Measurements from ENCODE around the gene CAV1. TPM values are rescaled to one million over a fixed set of nuclear protein-coding genes. Genes with fewer than 3 reads are reported as not detected.
A peak's percentile ranks its signal among the peaks of the same experiment; 100 is the strongest.

The CAV1 gene
- total RNA-seq, 4 donors from 2014 or later, result 52.2 to 73.8 (median 62.2) TPM

DNA sequence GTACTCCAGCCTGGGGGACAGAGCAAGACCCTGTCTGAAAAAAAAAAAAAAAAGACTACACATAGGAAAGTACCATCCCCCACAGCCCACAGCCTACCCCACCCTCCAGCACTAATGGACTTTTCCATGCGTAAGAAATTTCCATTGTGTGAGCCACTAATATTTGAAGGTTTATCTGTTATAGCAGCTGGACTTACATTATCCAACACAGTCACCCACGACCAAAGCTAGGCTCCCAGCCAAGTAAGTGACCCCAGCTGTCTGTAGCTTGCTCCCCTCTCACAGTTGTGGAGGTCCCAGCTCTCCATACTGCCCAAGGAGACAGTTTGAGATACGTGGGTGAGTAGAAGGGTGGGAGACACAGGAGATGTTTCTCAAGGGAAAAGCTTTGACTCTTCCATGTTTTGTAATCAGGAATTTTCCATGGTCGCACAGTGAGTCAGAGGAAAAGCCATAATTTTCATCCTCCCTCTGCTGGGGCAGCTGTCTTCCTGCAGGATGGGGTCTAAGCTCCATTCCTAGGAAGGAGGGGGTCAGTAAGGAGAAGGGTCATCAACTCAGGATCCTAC, 57.4 kb downstream of the CAV1 start:
- no peak for DNase-seq
- no peaks in the 10 kb centered on the region for H3K9me3 ChIP-seq
- no peak overlapping the region for H3K4me3 ChIP-seq
- peaks cover 0 to 4% (median 0%) of the 10 kb centered on the region in 4 donors for H3K4me1 ChIP-seq
- WGBS, 2 donors (ENCODE audit: low coverage in 1 of 2), result 84 to 88% methylated on average over 3 to 4 of the region's 4 CpGs
- in situ Hi-C loops (cut with MboI; ENCODE audit: low pct_ligation_motif_present in 1 of 4, low pct_unique_long_range_greater_than_20kb in 1 of 4, low sequenced_read_pairs in 3 of 4), result loop anchor here in 1 of 4 donors (25.0 kb wide), 1 partner anchor 320 kb away; no protein-coding TSS in a partner anchor
- peak overlapping the region in 2 of 4 donors; percentile 4 to 54 for H3K27ac ChIP-seq
- intact Hi-C loops (cut with DNase I; ENCODE audit: low total_unique reads), result loop anchor here (10.0 kb wide), 2 partner anchors 57 to 407 kb away; partner anchors contain the start of gene CAV1
- no peaks in the 10 kb centered on the region for H3K27me3 ChIP-seq
- no peaks in the 10 kb centered on the region for H3K36me3 ChIP-seq
- TF ChIP-seq POLR2AphosphoS5 (IDR thresholded peaks at IDR 0.05) (no peak), POLR2A (IDR thresholded peaks at IDR 0.05) (no peak), EP300 (IDR thresholded peaks at IDR 0.05; ENCODE audit: low read depth) (no peak)
- TF ChIP-seq, protein P1, sequence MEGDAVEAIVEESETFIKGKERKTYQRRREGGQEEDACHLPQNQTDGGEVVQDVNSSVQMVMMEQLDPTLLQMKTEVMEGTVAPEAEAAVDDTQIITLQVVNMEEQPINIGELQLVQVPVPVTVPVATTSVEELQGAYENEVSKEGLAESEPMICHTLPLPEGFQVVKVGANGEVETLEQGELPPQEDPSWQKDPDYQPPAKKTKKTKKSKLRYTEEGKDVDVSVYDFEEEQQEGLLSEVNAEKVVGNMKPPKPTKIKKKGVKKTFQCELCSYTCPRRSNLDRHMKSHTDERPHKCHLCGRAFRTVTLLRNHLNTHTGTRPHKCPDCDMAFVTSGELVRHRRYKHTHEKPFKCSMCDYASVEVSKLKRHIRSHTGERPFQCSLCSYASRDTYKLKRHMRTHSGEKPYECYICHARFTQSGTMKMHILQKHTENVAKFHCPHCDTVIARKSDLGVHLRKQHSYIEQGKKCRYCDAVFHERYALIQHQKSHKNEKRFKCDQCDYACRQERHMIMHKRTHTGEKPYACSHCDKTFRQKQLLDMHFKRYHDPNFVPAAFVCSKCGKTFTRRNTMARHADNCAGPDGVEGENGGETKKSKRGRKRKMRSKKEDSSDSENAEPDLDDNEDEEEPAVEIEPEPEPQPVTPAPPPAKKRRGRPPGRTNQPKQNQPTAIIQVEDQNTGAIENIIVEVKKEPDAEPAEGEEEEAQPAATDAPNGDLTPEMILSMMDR (IDR thresholded peaks at IDR 0.05), result no peak

DNA sequence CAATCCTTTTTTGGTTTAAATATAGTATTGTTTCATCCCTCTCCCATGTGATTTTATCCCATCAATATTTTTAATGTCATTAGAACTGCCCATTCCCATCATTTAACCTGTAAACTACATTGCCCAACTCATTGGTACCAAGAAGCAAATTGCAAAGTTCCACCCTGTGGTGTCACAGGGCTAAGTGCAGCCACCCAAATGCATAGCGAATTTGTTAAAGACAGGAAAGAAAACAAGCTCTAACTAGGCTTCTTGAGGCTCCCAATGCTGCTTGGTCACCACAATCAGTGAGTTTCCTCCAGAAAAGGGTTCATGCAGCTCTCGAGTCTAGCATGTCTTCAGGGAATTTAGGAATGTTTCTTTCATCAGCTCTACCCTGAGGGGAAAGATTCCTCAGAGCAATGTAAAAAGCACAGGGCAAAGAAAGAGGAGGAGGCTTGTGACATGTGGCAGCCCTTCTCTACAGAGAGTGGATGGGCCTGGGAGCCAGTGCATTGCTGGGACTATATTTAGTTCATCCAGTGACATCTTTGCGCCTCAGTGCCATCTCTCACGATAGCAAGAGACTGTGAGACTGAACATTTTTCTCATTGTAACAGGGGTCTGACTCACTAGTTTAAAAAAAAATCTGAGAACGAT, 58.1 kb downstream of the CAV1 start:
- H3K36me3 ChIP-seq, result no peaks in the 10 kb centered on the region
- no peaks in the 10 kb centered on the region for H3K27me3 ChIP-seq
- DNase-seq, result no peak
- intact Hi-C loops (cut with DNase I; ENCODE audit: low total_unique reads), result loop anchor here (10.0 kb wide), 2 partner anchors 58 to 408 kb away; partner anchors contain the start of gene CAV1
- H3K9me3 ChIP-seq, result no peaks in the 10 kb centered on the region
- TF ChIP-seq EP300 (IDR thresholded peaks at IDR 0.05; ENCODE audit: low read depth), result no peak
- no peak overlapping the region for H3K4me3 ChIP-seq
- H3K27ac ChIP-seq, result peak overlapping the region; percentile 4 to 54 (median 32)
- WGBS, 2 donors (ENCODE audit: low coverage in 1 of 2), result 47 to 60% methylated on average over 3 to 5 of the region's 5 CpGs
- peaks cover 0 to 4% (median 1%) of the 10 kb centered on the region in 4 donors for H3K4me1 ChIP-seq
- in situ Hi-C loops (cut with MboI; ENCODE audit: low pct_ligation_motif_present in 1 of 4, low pct_unique_long_range_greater_than_20kb in 1 of 4, low sequenced_read_pairs in 3 of 4), result loop anchor here in 1 of 4 donors (25.0 kb wide), 1 partner anchor 321 kb away; no protein-coding TSS in a partner anchor

DNA sequence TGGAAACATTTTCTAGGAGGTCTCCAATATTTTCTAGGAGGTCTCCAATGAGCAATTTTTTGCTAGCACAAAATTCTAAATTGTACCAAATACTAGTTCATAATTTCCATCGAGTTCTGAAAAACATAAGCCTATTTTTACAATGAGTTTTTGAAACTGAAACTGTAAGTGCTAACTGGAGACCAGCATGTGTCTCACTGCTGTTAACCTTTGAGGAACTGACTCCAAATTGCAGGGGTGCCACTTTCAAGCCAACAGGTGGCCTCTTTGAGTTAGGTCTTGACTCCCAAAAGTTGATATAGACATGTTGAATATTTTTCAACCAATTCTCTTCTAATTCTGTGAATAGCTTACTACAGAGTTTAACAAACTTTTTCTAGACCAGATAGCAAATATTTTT, 58.8 kb downstream of the CAV1 start:
- Histone ChIP-seq H3K4me1 (peaks cover 3 to 10% (median 6%) of the 10 kb centered on the region in 4 donors), H3K27ac (peak overlapping the region; percentile 19 to 54 (median 32)), H3K9me3 (no peaks in the 10 kb centered on the region), H3K4me3 (no peak overlapping the region), H3K27me3 (no peaks in the 10 kb centered on the region), H3K36me3 (no peaks in the 10 kb centered on the region)
- no peak for DNase-seq
- 6 to 13% methylated on average over 1 of the region's 1 CpG for WGBS, 2 donors (ENCODE audit: low coverage in 1 of 2)
- TF ChIP-seq, protein P1 (IDR thresholded peaks at IDR 0.05), result no peak
- TF ChIP-seq POLR2A (IDR thresholded peaks at IDR 0.05) (no peak), POLR2AphosphoS5 (IDR thresholded peaks at IDR 0.05) (no peak), EP300 (IDR thresholded peaks at IDR 0.05; ENCODE audit: low read depth) (no peak)
- in situ Hi-C loops (cut with MboI; ENCODE audit: low pct_ligation_motif_present in 1 of 4, low pct_unique_long_range_greater_than_20kb in 1 of 4, low sequenced_read_pairs in 3 of 4), result loop anchor here in 1 of 4 donors (25.0 kb wide), 1 partner anchor 321 kb away; no protein-coding TSS in a partner anchor
- intact Hi-C loops (cut with DNase I; ENCODE audit: low total_unique reads), result loop anchor here (10.0 kb wide), 2 partner anchors 59 to 409 kb away; partner anchors contain the start of gene CAV1

DNA sequence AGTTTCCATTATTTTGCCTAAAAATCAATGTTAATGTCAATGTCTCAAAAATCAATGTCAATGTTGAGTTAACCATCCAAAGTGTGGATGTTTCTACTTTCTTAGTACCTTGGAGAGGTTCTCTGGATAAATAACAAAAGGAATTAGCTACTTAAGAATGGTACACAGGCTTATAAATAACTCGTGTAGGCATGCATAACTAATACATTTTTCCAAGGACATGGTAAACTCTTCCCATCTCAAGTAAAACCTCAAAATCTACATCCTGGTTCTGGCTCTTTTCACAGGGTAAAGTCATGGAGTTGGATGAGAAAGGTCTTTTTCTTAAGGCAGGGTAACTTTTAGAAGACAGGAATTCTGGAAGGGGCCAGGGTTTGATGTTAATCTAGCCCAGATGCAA, 59.9 kb downstream of the CAV1 start:
- Histone ChIP-seq H3K9me3 (no peaks in the 10 kb centered on the region), H3K4me3 (no peak overlapping the region), H3K4me1 (peaks cover 4 to 16% (median 8%) of the 10 kb centered on the region in 4 donors), H3K27me3 (no peaks in the 10 kb centered on the region), H3K36me3 (no peaks in the 10 kb centered on the region), H3K27ac (no peak overlapping the region)
- intact Hi-C loops (cut with DNase I; ENCODE audit: low total_unique reads), result loop anchor here (10.0 kb wide), 2 partner anchors 60 to 410 kb away; partner anchors contain the start of gene CAV1
- TF ChIP-seq, protein P1 (IDR thresholded peaks at IDR 0.05), result no peak
- TF ChIP-seq POLR2A (IDR thresholded peaks at IDR 0.05), result no peak
- no peak for TF ChIP-seq EP300 (IDR thresholded peaks at IDR 0.05; ENCODE audit: low read depth)
- no peak for TF ChIP-seq POLR2AphosphoS5 (IDR thresholded peaks at IDR 0.05)
- 67 to 87% methylated on average over 1 of the region's 1 CpG for WGBS, 2 donors (ENCODE audit: low coverage in 1 of 2)
- no peak for DNase-seq
- in situ Hi-C loops (cut with MboI; ENCODE audit: low pct_ligation_motif_present in 1 of 4, low pct_unique_long_range_greater_than_20kb in 1 of 4, low sequenced_read_pairs in 3 of 4), result loop anchor here in 1 of 4 donors (25.0 kb wide), 1 partner anchor 322 kb away; no protein-coding TSS in a partner anchor
